ENCODE results near the gene GNB5.

- TF ChIP-seq EZH2 (IDR thresholded peaks at IDR 0.05; ENCODE audit: low read depth) = no peak
- TF ChIP-seq CTCF (conservative IDR thresholded peaks at IDR 0.05) = no peak
These were observed 30.5 kb upstream of the GNB5 start for GRCh38 chr15:52221730-52222129.
